ENCODE data around the gene PERM1.
"Not testable (repeated sequence)": the region's sequence is repeated elsewhere in the genome, so short reads cannot be mapped to it uniquely, and the experiment has no call there.

Gene PERM1

DNA sequence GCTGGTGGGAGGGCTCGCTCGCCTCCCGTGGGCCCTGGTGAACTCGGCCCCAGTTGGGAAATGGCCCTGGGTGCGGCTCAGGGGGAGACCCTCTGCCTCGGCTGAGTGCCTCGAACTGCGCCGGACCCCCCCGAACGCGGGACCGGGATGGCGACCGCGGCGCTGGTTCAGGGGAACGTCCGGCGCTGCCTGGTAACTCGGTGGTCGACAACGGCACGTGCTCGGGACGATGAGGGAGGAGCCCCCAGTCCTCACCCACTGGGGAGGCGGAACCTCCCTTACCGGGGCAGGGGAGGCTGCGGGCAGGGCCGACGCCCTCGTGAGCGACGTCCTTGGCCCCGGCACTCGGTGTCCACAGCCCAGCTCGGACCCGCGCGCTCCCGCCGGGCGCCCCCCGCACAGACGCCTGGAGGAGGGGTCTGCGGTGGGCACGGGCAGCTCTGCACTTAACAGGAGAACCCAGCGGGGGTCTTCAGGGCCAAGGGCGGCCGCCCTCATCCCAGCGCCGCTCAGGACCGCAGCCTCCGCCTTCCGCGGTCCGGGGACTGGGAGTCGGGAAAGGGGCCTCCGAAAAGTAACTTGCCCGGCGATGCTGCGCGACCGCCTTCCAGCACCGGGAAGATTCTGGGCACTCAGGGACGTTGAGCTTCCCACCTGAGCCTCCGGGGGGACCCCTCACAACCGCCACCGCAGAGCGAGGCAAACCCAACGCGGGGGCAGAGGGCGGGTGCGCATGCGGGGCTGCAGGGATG, 16.3 kb upstream of the PERM1 start:
- no peak for DNase-seq

DNA sequence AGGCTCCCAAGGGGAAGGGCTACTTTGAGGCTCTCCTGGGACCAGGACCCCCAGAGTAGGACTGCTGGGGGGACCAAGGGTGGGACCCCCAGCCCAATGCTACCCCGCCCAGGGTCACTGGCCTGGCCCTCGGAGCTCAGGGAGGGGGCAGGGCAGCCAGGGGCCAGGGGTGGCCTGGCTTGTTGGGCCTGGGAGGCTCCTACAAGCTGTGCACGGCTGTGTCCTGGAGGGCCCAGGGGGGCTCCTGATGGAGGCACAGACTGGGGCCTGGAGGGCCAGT, 15.8 kb upstream of the PERM1 start:
- no peak for DNase-seq

DNA sequence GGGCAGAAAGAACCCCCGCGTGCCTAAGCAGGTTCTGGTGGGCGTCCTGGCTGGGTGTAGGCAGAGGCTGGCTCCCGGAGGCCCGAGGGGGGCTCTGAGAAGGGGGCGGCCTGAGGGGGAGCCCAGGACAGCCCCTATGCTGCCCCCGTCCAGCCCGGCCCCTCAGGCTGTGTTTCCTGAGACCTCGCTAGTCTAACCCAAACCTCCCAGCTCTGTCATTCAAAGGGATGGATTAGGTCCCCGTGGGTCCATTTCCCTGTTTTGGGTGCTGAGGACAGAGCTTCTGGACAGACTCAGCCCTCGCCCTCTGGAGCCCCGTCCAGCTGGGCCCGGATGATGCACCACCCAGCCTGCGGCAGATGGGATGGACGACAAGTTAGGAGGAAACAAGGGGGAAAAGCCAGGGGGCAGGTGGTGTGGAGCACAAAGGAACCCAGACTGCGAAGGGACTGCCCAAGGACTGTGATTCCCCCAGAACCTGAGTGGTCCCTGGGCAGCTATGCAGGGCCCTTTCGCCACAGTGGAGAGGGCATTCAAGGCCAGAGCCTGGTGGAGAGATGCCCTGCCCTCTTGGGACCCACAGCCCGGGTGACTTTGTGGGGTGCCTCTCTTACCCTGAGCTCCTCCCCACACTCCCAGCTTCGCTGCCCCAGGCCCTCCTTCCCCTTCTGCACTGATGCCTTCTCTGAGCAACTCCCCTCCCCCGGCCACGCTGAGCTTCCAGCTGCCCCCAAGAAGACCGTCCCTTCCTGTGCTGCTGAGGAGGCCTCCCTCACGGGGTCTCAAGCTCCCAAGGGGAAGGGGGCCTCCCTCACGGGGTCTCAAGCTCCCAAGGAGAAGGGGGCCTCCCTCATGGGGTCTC, 15.2 kb upstream of the PERM1 start:
- DNase-seq, result no peak

DNA sequence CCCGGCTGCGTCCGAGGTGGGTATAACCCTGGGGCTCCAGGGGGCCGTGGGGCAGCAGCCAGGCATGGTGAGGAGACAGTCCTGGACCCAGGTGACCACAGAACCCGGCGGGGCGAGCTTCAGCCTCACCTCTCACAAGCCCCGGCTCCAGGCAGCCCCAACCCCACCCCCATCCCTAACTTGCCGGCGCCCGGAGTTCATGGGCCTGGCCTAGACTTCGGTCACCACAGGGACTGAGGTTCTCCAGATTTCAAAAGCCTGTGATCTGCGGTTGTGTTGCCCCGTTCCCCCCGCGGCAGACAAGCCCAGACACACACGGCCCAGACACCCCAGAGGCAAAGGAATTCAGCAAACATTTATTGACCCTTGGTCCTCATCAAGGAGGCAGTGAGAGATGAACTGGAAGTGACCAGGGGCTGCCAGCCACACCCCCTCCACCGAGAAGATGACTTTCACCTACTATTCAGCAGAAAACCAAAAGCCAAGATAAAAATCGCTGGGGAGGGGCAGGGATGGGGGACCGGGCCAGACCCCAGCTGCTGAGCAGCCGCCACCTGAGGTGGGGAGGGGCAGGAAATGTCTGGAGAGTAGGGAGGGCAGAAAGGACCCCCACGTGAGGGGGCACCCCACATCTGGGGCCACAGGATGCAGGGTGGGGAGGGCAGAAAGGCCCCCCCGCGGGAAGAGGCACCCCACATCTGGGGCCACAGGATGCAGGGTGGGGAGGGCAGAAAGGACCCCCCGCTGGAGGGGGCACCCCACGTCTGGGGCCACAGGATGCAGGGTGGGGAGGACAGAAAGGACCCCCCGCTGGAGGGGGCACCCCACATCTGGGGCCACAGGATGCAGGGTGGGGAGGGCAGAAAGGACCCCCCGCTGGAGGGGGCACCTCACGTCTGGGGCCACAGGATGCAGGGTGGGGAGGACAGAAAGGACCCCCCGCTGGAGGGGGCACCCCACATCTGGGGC, 14.1 kb upstream of the PERM1 start:
- DNase-seq, result no peak

- DNase-seq, result not testable (repeated sequence)
Observed at GRCh38 chr1:994546-994945, 12.7 kb upstream of the PERM1 start.

GRCh38 chr1:993379-993995, 11.6 kb upstream of the PERM1 start:
- no peak for DNase-seq

DNA sequence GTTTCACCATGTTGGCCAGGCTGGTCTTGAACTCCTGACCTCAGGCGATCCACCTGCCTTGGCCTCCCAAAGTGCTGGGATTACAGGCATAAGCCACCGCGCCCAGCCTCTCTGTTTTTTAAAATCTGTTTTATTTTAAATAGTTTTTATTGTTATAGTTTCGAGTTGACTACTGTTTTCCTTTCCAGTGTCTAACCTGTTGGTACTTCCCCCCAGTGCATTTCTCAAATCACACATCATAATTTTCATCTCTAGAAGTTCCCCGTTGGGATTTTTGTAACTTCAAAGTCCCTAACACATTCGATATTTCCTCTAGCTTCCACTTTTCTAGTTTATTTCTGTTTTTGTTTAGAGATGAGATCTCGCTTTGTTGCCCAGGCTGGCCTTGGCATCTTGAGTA, 10.5 kb upstream of the PERM1 start:
- DNase-seq, result no peak

DNA sequence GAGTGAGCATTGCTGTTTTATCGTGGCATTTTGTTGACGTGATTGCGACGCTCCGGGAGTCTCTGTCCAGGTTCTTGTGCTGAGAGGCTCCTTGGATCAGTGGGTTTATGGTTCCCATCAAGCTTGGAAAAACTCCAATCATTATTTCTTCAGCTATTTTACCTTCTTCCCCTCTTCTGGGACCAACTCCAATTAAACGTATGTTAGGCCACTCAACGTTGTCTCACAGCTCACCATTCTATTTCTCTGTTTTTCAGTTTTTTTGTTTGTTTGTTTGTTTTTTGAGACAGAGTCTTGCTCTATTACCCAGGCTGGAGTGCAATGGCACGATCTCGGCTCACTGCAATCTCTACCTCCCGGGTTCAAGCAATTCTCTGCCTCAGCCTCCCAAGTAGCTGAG, 10.0 kb upstream of the PERM1 start:
- no peak for DNase-seq

DNA sequence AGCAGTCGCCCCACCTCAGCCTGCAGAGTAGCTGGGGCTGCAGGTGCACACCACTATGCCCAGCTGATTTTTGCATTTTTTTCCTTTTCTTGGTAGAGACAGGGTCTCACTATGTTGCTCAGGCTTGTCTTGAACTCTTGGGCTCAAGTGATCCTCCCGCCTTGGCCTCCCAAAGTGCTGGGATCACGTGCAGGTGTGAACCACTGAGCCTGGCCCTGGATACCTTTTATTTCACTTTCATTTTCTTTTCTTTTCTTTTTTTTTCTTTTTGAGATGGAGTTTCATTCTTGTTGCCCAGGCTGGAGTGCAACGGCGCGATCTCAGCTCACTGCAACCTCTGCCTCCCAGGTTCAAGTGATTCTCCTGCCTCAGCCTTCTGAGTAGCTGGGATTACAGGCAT, 9.4 kb upstream of the PERM1 start:
- DNase-seq, result not testable (repeated sequence)

GRCh38 chr1:988061-988460, 6.2 kb upstream of the PERM1 start:
- DNase-seq, result not testable (repeated sequence)

DNA sequence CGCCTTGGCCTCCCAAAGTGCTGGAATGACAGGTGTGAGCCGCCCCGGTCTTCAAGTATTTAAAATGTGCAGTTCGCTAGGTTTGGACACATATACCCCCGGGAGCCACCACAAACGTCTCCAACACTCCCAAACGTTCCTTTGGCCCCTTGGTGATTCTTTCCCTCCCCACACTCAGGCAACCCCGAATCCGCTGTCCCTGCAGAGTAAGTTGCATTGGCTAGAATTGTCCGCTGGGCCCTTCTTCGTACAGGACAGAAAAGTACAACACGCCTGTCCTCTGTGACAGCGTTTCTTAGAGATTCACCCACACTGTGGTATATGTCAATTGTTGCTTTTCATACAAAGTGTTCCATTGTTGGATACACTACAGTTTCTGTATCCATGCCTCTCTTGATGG, 3.2 kb upstream of the PERM1 start:
- no peak for DNase-seq

DNA sequence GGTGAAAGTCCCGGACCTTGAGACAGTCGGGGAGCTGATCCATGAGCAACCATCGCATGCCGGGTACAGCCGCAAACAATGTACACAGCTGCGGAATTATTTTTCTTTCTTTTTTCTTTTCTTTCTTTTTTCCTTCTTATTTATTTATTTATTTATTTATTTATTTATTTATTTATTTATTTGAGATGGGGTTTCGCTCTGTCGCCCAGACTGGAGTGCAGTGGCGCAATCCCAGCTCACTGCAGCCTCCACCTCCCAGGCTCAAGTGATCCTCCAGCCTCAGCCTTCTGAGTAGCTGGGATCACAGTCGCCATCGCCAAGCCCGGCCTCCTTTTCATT, 2.6 kb upstream of the PERM1 start:
- no peak for DNase-seq

DNA sequence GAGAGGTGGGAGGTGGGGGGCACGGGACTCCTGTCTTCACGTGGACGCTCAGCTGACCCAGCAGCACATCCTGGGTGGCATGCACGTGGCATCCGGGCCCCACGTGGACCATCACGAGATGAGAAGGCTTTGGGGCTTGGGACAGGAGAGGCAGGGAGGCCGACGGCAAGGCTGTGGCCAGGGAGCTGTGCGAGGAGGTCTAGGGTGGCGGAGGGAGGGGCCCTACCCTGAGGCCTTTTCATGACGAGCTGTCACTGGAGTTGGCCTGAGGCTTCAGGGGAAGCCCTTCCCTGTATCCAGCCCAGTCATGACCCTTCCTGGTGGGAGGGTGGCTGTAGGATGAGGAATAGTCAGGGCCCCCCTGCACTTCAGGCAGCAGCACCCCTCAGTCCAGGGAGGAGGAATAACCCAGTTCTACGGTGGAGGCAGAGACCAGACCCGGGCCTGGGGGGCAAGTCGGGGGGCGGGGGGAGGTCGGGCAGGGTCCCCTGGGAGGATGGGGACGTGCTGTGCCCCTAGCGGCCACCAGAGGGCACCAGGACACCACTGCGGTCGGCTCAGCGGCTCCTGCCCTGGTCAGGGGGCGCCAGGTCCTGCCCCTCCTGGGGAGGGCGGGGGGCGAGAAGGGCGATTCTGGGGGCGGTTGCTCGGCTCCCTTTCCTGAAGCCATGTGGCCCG, 2.0 kb upstream of the PERM1 start:
- peak in 1 of 2 experiments; percentile 22 for DNase-seq

- DNase-seq, result no peak
Observed at GRCh38 chr1:982765-983436, 1.0 kb upstream of the PERM1 start.

GRCh38 chr1:981491-981954, 370 bp downstream of the PERM1 start:
- no peak for DNase-seq

- no peak for DNase-seq
Observed at GRCh38 chr1:980602-981395, 1.1 kb downstream of the PERM1 start.

GRCh38 chr1:980137-980571, 1.7 kb downstream of the PERM1 start:
- DNase-seq, result no peak

- no peak for DNase-seq
Observed at GRCh38 chr1:979744-980072, 2.2 kb downstream of the PERM1 start.

DNA sequence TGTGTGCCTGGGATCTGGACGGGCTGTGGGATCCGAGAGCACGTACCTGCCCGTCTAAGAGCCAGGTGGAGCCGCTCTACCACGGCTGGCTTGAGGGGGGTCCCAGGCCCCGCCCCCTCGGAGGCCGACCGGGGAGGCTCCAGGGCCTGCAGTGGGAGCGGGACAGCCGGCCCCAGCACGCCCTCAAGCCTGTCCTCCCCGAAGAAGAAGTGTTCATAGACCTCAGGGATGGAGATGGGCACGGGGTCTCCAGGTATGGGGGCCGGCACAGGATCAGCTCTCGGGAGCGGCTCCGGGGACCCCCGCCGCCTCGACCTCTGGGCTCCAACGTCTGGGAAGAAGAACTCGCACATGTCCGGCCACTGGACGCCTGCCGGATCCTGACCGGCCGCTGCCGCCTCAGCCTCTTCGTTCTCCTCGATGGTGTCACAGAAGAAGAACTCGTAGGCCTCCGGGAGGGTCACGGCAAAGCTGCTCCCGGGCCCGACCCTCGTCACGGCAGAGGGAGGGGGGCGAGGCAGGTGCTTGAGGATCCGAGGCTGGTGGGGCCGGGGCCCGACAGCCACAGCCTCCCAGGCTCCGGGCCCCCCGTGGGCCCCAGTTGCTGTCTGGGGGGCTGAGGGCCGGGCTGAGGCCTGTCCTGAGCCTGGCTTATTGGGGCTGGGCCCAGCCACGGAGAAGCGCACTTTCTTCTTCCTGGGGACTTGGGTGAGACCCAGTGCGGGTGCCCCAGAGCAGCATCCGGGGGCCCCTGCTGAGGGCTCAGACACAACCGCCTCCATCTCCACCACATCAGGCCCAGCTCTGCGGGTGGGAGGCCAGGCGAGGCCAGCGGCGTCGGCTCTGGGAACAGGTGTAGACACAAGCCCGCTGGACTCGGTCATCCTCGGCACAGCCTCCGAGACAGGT, 2.8 kb downstream of the PERM1 start:
- no peak for DNase-seq
